Measurements from ENCODE around the gene GLRB. TPM values are rescaled to one million over a fixed set of nuclear protein-coding genes. Genes with fewer than 3 reads are reported as not detected.
"Not testable (repeated sequence)": the region's sequence is repeated elsewhere in the genome, so short reads cannot be mapped to it uniquely, and the experiment has no call there.

The GLRB gene
- polyA plus RNA-seq, 2 of the 4 experiments (the other 2 are of a cell fraction) = 1.8 to 3.1 TPM

DNA sequence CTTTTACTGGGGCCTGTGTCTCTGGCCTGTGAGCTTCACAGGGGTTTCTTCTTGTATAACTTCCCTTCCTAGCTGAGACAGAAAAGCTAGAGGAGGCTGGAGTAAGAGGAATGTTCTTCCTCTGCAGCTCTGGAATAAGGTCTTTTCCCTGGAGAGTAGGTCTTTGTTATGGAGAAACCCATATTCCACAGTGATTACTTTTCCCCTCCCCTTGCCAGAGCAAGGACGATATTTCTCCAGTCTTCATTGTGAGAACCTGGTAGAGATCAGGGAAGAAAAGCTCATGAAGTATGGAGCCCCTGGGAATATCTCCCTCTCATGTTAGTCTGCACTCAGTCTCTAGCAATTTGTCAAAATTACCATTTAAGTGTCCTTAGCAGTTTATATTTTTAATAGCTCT lies 18.7 kb upstream of the GLRB start (continued):
- TF ChIP-seq KDM5A (IDR thresholded peaks at IDR 0.05) = no peak
- no peak for TF ChIP-seq HEYL (CRISPR knock-in tag; IDR thresholded peaks at IDR 0.05)
- TF ChIP-seq, protein P1, sequence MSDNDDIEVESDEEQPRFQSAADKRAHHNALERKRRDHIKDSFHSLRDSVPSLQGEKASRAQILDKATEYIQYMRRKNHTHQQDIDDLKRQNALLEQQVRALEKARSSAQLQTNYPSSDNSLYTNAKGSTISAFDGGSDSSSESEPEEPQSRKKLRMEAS (IDR thresholded peaks at IDR 0.05) = no peak
- TF ChIP-seq TP53 (CRISPR knock-in tag; IDR thresholded peaks at IDR 0.05) = no peak
- TF ChIP-seq, protein P2, sequence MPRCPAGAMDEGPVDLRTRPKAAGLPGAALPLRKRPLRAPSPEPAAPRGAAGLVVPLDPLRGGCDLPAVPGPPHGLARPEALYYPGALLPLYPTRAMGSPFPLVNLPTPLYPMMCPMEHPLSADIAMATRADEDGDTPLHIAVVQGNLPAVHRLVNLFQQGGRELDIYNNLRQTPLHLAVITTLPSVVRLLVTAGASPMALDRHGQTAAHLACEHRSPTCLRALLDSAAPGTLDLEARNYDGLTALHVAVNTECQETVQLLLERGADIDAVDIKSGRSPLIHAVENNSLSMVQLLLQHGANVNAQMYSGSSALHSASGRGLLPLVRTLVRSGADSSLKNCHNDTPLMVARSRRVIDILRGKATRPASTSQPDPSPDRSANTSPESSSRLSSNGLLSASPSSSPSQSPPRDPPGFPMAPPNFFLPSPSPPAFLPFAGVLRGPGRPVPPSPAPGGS (IDR thresholded peaks at IDR 0.05) = no peak
- TF ChIP-seq POLR2A (IDR thresholded peaks at IDR 0.05; ENCODE audit: low read length) = no peak

DNA sequence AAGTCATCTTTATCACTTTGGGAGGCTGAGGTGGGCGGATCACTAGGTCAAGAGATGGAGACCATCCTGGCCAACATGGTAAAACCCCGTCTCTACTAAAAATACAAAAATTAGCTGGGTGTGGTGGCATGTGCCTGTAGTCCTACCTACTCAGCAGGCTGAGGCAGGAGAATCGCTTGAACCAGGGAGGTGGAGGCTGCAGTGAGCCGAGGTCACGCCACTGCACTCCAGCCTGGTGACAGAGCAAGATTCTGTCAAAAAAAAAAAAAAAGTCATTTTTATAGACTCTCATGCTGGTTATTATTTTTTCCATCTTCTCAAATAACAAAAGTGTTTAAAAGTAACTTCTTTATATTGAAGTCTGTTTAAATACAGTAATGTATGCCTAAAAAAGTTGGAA lies 17.1 kb upstream of the GLRB start:
- FAIRE-seq; DNase-seq (ENCODE audit: low read depth in 1 of 2, low spot score in 1 of 2); H3K4me2 ChIP-seq; CTCF ChIA-PET; ATAC-seq; H3K4me3 ChIP-seq; H3K27ac ChIP-seq; POLR2A ChIA-PET; H3K9me3 ChIP-seq; H3K4me1 ChIP-seq: not testable (repeated sequence)
- 58% methylated on average over 5 of the region's 5 CpGs for WGBS (ENCODE audit: missing lambda C conversion rate)

DNA sequence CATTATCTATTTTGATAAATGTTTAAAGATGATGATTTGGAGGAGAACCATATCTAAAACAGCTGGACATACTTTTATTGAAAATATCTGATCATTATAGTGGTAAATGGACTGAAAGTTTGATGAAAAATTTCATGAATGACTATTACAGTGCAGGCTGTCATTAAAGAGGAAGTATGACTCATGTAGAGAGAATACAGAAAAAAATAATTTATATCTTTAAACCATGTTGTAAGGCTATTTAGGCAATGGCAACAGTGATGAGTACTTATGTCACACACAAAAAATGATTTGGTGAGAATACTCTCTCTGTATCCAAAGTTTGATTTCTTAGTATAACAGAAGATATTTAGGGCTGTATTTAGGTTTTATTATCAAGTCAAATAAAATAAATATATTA lies 3.9 kb upstream of the GLRB start:
- Histone ChIP-seq H3K4me1 (no peaks in the 10 kb centered on the region), H3K4me2 (no peak overlapping the region), H3K4me3 (no peak overlapping the region), H3K27ac (no peak overlapping the region), H3K9me3 (no peaks in the 10 kb centered on the region)
- ChIA-PET POLR2A (no interaction called here), CTCF (no interaction called here)
- TF ChIP-seq EHMT2 (IDR thresholded peaks at IDR 0.05; ENCODE audit: low read depth) = no peak
- no peak for DNase-seq (ENCODE audit: low read depth in 1 of 2, low spot score in 1 of 2)
- FAIRE-seq = no peak
- no peak for ATAC-seq

GRCh38 chr4:157075401-157075800 lies 549 bp upstream of the GLRB start:
- H3K4me2 ChIP-seq = peak overlapping the region; percentile 70
- 92% methylated on average over 2 of the region's 2 CpGs for WGBS (ENCODE audit: missing lambda C conversion rate)
- ChIA-PET POLR2A (no interaction called here), CTCF (interaction anchor here (1.1 to 1.4 kb wide), 3 partner anchors 17 to 30 kb away, joined by 3 to 6 read pairs (median 3); no protein-coding TSS in a partner anchor)
- TF ChIP-seq RAD21 (conservative IDR thresholded peaks at IDR 0.05 in 1 of 2, IDR thresholded peaks at IDR 0.05 in 1 of 2) (no peak), PBX3 (IDR thresholded peaks at IDR 0.05) (no peak)
- TF ChIP-seq, protein P3, sequence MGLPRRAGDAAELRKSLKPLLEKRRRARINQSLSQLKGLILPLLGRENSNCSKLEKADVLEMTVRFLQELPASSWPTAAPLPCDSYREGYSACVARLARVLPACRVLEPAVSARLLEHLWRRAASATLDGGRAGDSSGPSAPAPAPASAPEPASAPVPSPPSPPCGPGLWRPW (IDR thresholded peaks at IDR 0.05) = no peak
- DNase-seq (ENCODE audit: low read depth in 1 of 2, low spot score in 1 of 2) (no peak), ATAC-seq (no peak), FAIRE-seq (no peak)
- no peak overlapping the region; a peak in 1 of 6 replicates for H3K27ac ChIP-seq
- peak overlapping the region; percentile 53 for H3K4me3 ChIP-seq
- H3K9me3 ChIP-seq = no peaks in the 10 kb centered on the region
- H3K4me1 ChIP-seq = no peaks in the 10 kb centered on the region

DNA sequence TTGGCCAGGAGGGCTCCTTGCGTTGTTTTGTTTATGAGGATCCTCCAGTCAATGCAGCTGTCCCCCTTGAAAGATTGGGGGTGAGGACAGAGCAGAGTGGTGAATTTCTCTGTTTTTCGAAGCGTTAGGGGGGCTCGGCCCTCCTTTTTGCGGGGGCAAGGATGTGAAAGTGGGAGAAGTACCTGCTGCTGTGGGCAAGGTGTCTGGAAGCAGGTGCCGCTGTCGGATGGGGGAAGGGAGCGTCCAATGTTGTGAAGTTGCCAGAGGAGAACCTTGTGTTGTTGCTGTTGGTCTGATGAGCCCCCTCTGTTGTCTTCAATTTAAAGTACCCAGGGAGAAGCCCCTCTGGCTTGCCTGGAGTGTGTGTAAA lies 613 bp downstream of the GLRB start:
- Histone ChIP-seq H3K4me1 (no peaks in the 10 kb centered on the region), H3K9me3 (no peaks in the 10 kb centered on the region), H3K4me2 (peak overlapping the region; percentile 70), H3K4me3 (peak overlapping the region; percentile 53), H3K27ac (peak overlapping the region; percentile 67 to 88)
- peak in 1 of 2 experiments; percentile 3 for DNase-seq (ENCODE audit: low read depth in 1 of 2, low spot score in 1 of 2)
- CTCF ChIA-PET = interaction anchor here (1.1 to 1.4 kb wide), 3 partner anchors 16 to 31 kb away, joined by 3 to 6 read pairs (median 3); no protein-coding TSS in a partner anchor
- peak; percentile 36 to 44; a peak in 4 of 6 replicates for ATAC-seq
- TF ChIP-seq, protein P3 (IDR thresholded peaks at IDR 0.05) = no peak
- TF ChIP-seq RFX5 (IDR thresholded peaks at IDR 0.05) (no peak), CEBPB (IDR thresholded peaks at IDR 0.05) (no peak), CHD4 (IDR thresholded peaks at IDR 0.05; ENCODE audit: borderline replicate concordance) (no peak), HOXB5 (CRISPR knock-in tag; IDR thresholded peaks at IDR 0.05) (no peak), TFCP2L1 (CRISPR knock-in tag; IDR thresholded peaks at IDR 0.05) (no peak), CBX2 (IDR thresholded peaks at IDR 0.05; ENCODE audit: borderline replicate concordance, low read depth) (no peak)
- TF ChIP-seq, protein P4, sequence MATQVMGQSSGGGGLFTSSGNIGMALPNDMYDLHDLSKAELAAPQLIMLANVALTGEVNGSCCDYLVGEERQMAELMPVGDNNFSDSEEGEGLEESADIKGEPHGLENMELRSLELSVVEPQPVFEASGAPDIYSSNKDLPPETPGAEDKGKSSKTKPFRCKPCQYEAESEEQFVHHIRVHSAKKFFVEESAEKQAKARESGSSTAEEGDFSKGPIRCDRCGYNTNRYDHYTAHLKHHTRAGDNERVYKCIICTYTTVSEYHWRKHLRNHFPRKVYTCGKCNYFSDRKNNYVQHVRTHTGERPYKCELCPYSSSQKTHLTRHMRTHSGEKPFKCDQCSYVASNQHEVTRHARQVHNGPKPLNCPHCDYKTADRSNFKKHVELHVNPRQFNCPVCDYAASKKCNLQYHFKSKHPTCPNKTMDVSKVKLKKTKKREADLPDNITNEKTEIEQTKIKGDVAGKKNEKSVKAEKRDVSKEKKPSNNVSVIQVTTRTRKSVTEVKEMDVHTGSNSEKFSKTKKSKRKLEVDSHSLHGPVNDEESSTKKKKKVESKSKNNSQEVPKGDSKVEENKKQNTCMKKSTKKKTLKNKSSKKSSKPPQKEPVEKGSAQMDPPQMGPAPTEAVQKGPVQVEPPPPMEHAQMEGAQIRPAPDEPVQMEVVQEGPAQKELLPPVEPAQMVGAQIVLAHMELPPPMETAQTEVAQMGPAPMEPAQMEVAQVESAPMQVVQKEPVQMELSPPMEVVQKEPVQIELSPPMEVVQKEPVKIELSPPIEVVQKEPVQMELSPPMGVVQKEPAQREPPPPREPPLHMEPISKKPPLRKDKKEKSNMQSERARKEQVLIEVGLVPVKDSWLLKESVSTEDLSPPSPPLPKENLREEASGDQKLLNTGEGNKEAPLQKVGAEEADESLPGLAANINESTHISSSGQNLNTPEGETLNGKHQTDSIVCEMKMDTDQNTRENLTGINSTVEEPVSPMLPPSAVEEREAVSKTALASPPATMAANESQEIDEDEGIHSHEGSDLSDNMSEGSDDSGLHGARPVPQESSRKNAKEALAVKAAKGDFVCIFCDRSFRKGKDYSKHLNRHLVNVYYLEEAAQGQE (IDR thresholded peaks at IDR 0.05) = no peak
- 3% methylated on average over 6 of the region's 8 CpGs for WGBS (ENCODE audit: missing lambda C conversion rate)
- POLR2A ChIA-PET = no interaction called here
- no peak for FAIRE-seq
